GM19025 (cell line): ENCODE measurements around the gene KIF3A.
A peak's percentile ranks its signal among the peaks of the same experiment; 100 is the strongest.

Source experiments
- ATAC-seq: cut with Tn5 transposase; IDR thresholded peaks from one replicate; pipeline ENCODE4 v1.9.1; 2021; ENCODE audit warnings: mild to moderate bottlenecking, low read depth, moderate library complexity; ENCODE audit not compliant: unreplicated experiment

Gene KIF3A

GRCh38 chr5:132736853-132737833, at the start of gene KIF3A:
Gene KIF3A, minus strand, starts transcription at chr5:132737546. Its CDS starts 127 bp downstream, at chr5:132737419.
- peak; percentile 81 for ATAC-seq

- ATAC-seq: no peak
These were observed 49.7 kb upstream of the KIF3A start for GRCh38 chr5:132787076-132787475.

- no peak for ATAC-seq
These were observed 48.5 kb upstream of the KIF3A start for GRCh38 chr5:132785864-132786263.

DNA sequence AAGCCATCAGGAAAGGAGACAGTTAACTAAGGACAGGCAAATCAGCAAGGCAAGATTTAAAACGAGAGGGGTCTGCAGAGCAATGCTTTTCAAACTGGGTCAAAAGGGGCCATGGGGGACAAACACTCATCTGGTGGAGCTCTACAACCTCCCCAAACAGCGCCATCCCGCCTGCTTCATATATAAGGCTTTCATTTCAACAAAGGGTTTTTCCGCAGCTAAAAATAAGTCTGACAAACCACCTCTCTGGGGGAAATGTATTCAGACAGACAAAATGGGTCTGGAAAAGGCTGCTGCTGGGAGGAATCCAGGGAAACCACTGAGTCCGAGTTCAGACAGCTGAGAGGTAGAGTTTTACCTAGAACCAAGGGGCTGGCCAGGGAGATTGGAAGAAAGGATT, 48.0 kb upstream of the KIF3A start:
- no peak for ATAC-seq

- no peak for ATAC-seq
These were observed 44.8 kb upstream of the KIF3A start for GRCh38 chr5:132782101-132782500.

GRCh38 chr5:132781029-132781428, 43.7 kb upstream of the KIF3A start:
- ATAC-seq: no peak

DNA sequence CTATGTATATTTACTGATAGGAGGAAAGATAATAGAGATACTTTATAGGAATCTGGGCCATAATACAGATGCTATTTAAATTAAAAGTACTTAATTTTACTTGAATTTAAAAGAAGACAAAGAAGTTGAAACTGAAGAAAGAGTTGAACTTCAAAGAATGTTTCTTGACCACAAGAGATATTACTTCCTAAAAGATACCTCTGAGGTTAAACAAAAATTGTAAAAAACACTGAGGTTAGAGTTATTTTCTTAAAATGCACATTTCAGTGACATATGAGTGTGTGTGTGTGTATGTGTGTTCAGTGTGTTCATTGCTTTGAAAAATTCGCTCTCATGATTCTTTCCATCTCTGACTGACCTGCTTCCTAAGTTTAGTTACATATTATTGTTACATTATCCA, 43.2 kb upstream of the KIF3A start:
- no peak for ATAC-seq

GRCh38 chr5:132779961-132780360, 42.6 kb upstream of the KIF3A start:
- ATAC-seq: no peak

DNA sequence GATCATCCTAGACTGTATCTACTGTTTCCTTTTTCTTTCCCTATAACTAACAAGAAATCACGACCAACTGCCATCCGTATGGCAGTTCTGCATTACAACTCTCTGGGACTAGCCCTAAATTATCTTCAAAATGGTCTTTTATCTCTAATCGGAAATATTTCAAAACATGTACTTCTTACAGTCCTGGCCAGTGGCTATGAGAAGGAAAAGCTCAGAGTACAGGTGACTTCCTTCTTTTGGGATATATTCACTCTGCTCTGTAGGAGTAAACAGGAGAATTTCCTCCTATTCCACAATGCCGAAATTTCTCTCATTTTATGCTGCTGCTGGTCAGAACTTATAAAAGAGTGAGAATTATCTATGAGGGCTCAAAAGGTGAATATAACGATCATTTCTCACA, 41.5 kb upstream of the KIF3A start:
- no peak for ATAC-seq

DNA sequence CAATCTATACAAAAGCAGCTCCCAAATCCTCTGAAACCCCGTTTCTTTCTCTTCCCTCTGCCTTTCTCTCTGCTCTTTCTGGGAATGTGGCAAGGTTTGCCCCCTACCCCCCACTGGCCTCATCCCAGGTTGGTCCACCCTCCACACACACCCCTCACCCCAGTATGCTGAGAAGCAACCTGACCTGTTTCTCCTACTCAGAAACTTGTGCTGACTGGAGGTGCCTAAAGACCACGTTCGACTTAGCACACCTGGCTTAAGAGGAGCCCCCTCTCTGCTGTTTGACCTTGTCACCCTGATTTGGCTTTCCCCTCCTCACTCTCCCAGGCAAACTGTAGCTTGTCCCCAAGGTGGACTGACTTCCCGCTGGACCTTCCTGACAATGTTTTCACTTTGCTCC, 40.8 kb upstream of the KIF3A start:
- no peak for ATAC-seq

DNA sequence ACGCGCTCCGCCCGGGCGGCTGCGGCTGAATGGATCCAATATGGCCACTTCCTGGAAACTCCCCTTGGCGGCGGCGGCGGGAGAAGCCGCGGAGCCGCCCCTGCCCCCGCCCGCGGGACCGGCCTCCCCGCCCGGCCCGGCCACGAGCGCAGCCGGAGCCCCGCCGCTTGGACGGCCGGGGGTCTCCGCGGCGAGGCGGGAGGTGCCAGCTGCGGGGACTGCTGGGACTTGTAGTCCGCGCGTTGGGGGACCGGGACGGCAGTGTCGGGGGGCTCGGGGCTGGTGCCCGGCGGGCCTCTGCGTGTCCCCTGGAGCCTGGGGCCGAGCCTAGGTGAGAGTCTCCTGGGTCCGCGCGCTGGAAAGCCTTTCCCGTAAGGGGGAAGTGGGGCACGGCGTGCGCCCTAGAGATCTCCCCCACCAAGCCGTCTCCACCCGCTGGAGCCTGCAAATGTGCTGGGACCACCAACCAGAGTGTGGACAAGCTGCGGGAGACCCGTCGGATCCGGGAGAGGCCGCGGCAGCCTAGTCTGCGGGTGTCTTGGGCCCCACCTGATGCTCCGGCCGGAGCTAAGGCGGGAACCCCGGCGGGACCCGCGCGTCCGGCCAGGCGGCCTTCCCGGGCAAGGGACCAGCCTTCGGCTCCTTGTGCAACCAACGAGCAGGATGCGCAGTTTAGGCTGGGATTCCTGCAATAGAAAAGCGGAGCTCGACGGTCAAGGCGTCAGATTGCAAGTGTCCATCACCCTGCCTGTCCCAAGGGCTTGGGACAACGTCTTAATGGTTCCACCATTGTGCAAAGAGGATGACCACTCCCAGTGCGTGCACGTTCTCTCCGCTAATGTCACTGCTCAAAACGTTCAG, 40.1 kb upstream of the KIF3A start, which contains the start of gene SEPTIN8:
TSS of gene SEPTIN8 (minus strand) at position 31 of the 861 bp plus-strand sequence. CDS start 102 bp downstream, outside the sequence.
- peak; percentile 45 for ATAC-seq

DNA sequence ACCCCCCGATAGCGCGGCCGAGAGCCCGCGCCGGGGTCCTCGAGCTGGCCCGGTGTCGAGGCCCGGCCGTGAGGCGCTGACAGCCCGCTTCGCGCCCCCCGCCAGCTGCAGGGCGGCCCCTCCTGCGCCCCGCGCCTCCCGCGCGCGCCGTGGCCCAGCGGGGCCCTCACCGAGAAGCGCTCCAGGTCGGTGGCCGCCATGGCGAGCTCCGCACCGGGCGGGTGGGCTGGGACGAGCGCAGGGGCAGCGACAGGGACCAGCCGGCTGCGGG, 39.5 kb upstream of the KIF3A start:
- ATAC-seq: no peak

DNA sequence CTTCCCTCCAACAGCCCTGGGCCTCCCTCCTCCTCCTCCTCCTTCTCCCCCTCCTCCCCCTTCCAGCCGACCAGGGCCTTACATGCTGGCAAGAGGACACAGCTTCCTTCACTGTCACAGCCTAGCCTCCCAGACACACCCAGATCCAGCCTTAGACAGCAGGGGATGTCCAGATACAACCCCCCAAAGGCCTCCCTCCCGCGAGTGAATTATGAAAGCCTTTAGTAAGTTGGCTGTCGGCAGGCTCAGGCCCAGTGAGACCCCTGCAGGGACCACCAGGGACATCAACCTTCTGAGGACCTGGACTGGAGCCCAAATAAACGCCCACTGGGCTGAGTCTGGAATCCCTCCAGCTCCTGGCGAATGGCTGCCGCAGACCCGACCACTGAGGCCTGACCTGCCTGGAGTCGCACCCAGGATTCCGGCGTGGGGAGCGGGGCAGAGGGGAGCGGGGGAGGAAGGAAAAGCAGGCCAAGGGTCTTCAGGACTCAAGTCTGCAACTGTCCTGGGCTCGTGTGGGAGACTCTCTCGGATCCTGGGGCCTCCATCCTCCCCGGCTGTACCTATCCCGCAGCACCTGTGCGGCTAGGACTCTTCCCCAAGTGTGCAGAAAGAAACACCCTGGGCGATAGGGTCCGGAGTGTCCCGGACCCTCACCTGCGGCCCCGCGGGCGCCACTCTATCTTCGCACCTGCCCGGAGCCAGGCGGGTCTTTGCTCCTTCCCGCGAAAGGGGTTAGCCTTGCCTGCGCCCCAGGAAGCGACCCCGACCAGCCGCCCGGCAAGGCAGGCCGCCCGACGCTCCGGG, 39.0 kb upstream of the KIF3A start:
- no peak for ATAC-seq

DNA sequence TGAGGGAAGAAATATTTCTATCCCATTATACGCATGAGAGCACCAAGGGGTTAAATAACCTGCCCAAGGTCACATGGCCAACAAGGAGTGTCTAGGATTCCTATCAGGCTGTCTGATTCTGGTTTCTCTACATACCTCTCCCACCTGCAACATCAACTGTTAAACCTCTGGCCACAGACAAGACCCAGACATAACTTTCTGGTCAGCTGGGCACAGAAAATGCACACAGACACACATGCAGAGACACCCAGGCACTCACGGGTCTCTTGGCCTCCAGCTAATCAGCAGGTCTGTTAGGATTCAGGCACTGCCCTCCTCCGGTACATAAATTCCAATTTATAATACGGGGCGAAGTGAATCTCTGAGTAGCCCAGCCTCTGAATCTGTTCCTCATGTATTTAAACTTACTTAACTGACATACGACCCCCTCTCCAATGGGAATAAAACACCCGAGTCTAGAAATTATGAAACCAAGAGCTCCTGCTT, 38.2 kb upstream of the KIF3A start:
- ATAC-seq: no peak

- ATAC-seq: no peak
These were observed 37.5 kb upstream of the KIF3A start for GRCh38 chr5:132774896-132775295.

GRCh38 chr5:132774406-132774805, 37.1 kb upstream of the KIF3A start:
- ATAC-seq: no peak

DNA sequence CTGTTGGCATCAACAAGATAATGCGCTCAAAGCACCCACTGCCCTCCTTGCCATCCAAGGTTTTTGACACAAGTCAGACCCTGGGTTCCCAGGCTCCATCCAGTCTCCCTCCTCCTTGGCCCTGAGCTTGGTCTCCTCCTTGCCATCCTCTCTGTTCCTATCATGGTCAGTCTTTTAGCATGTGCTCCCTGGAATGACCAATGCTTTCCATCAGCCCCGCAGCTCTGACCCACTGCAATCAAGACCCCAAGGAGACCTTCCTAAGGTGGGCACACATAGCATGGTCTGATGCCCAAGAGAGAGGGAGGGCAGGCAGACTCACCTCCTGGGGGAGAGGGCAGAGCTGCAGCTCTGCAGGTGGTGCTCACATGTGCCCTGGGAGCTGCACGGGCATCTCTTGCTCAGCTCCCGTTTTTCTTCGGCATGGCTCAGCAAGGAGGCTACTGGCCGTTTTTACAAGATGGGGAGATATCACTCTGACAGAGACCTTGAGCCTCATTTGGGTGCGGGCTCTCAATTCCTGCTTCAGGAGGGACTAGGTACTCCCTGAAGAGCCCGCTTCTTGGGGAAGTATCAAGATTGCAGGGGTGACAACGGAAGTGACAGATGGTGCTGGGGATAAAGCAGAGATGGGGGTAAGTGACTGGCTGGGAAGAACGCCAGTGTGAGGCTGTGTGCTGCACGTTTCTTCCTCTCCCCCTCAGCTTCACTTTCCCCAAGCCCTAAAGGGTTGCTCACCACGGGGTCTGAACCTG, 36.4 kb upstream of the KIF3A start:
- no peak for ATAC-seq

DNA sequence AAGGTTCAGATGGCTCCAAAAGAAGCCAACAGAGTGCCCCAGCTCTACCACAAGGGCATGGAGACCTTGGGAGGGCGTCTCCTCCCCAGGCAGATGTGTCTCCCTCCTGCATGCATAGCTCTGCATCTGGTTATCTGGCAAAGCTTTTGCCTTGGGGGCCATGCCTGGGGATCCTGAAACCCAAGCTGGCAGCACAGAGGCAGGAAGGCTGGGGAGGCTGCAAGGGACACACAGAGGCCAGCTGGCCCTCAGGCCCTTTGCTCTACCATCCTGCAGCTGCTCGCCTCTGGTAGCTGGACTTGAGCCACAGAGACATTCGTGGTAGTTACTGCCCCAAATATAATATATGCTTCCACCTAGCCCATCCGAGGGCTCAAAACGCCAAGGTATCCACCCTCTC, 35.8 kb upstream of the KIF3A start:
- ATAC-seq: no peak

DNA sequence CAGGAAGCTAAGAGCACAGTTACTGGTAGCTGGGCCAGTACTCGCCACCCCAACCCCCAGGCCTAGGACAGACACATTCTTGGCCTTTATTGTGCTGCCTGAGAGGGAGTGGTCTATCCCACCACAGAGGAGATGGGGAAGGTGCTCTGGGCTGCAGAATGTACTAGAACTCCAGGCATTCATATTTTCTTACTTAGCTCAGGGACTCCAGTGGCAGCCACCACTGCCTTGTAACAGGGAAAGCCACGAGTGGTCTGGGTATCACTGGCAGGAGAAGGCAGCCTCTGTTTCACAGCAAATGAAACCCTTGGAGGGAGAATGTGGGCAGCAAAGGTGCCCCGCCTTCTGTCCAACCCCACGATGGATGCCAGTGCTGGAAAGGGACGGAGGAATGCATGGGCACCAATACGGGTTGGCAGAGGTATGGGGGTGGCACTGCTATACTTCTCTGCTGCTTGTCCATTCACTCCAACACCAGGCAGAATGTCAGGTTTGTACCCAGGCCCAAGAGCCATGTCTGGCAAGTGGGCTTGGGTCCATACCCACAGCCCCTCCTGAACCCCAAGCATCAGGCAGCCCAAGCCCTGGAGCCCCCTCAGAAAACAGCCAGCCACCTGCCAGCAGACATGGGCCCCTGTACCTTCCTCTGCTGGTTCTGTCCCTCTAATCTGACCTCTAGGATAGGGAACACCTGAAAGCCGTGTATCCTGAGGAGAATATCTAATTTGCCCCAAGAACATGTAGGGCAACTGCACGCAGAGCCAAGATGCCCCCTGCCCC, 35.1 kb upstream of the KIF3A start:
- ATAC-seq: no peak
